Measurements from ENCODE around the gene PARD6B.

The PARD6B gene

GRCh38 chr20:50711113-50711825 is 20.1 kb upstream of the PARD6B start:
- no peak for TF ChIP-seq CTCF (IDR thresholded peaks at IDR 0.05)

- TF ChIP-seq CTCF (IDR thresholded peaks at IDR 0.05), result no peak
Observed at GRCh38 chr20:50712771-50713656, 18.4 kb upstream of the PARD6B start.

GRCh38 chr20:50713657-50714101 is 17.7 kb upstream of the PARD6B start:
- no peak for TF ChIP-seq CTCF (IDR thresholded peaks at IDR 0.05)

GRCh38 chr20:50715694-50716093 is 15.7 kb upstream of the PARD6B start:
- no peak for TF ChIP-seq CTCF (IDR thresholded peaks at IDR 0.05)

- no peak for TF ChIP-seq CTCF (IDR thresholded peaks at IDR 0.05)
Observed at GRCh38 chr20:50716518-50716917, 14.9 kb upstream of the PARD6B start.

- TF ChIP-seq CTCF (IDR thresholded peaks at IDR 0.05), result no peak
Observed at GRCh38 chr20:50717312-50717711, 14.1 kb upstream of the PARD6B start.

- TF ChIP-seq CTCF (IDR thresholded peaks at IDR 0.05), result no peak
Observed at GRCh38 chr20:50717974-50718761, 13.2 kb upstream of the PARD6B start.
